Lower leg skin (tissue), 4 donors: ENCODE data around the gene COQ4. TPM values are rescaled to one million over a fixed set of nuclear protein-coding genes. Genes with fewer than 3 reads are reported as not detected.

Experiments
- DNase-seq, 2 donors: peaks; one replicate each; pipeline ENCODE4 v3.0.0-alpha.2; 2019; ENCODE audit warnings: low spot score in 2 of 2
- H3K4me3 ChIP-seq: fragments of 200-600 bp; sonication (generic); 2 replicates; pipeline ENCODE4 v1.5.1; 2017; ENCODE audit warnings: mild to moderate bottlenecking, low read depth; ENCODE audit not compliant: poor library complexity, severe bottlenecking
- CTCF ChIP-seq, 3 donors: fragments of 450-650 bp; IDR thresholded peaks; one replicate each; pipeline ENCODE4 v1.5.1; 2016; ENCODE audit warnings: antibody characterized with exemption in 3 of 3, mild to moderate bottlenecking in 3 of 3, moderate library complexity in 2 of 3
- POLR2A ChIP-seq, 2 donors: fragments of 450-650 bp; IDR thresholded peaks; one replicate each; pipeline ENCODE4 v1.6.1; 2016 to 2017; ENCODE audit warnings: antibody characterized with exemption in 2 of 2, mild to moderate bottlenecking in 1 of 2, moderate library complexity in 1 of 2
- WGBS, 2 donors: methylation state at CpG; one replicate each; pipeline ENCODE4 v1.1.5; 2018; 5-methylcytosine and 5-hydroxymethylcytosine counted together
- intact Hi-C: fragments of 100-400 bp; cut with DNase I; formaldehyde crosslinking; loops from one replicate; pipeline ENCODE4 v1.15.0; 2023; ENCODE audit warnings: low total_unique reads
- total RNA-seq, 4 donors: library from RNA; depleted of rRNA; stranded (reverse); fragments of >200 nt; gene quantifications; one replicate each; pipeline ENCODE4 v1.1.0, GENCODE V29; 2016

The COQ4 gene
- total RNA-seq, 4 donors from 2014 or later: 80.4 to 120 (median 99.4) TPM

- TF ChIP-seq CTCF (IDR thresholded peaks at IDR 0.05) (no peak), POLR2A (IDR thresholded peaks at IDR 0.05) (no peak)
- H3K4me3 ChIP-seq: no peak overlapping the region
- intact Hi-C loops: no loop called here
- WGBS, 2 donors: 64 to 68% methylated on average over 5 of the region's 5 CpGs
- DNase-seq: no peak
Observed at GRCh38 chr9:128375865-128376264, 53.2 kb downstream of the COQ4 start.

GRCh38 chr9:128382261-128382660 is 59.6 kb downstream of the COQ4 start:
- TF ChIP-seq POLR2A (IDR thresholded peaks at IDR 0.05): no peak
- no peak for TF ChIP-seq CTCF (IDR thresholded peaks at IDR 0.05)
- 68 to 69% methylated on average over 6 of the region's 6 CpGs for WGBS, 2 donors
- intact Hi-C loops: no loop called here
- DNase-seq: no peak
- no peak overlapping the region for H3K4me3 ChIP-seq

GRCh38 chr9:128383007-128383753 is 60.5 kb downstream of the COQ4 start:
- intact Hi-C loops: no loop called here
- no peak overlapping the region for H3K4me3 ChIP-seq
- TF ChIP-seq POLR2A (IDR thresholded peaks at IDR 0.05) (no peak), CTCF (IDR thresholded peaks at IDR 0.05) (no peak)
- DNase-seq: no peak
- WGBS, 2 donors: 83% methylated on average over 9 of the region's 9 CpGs

Other genes starting within 250 kb of the COQ4 start
- gene PTGES2, start 195.1 kb upstream of the COQ4 start, total RNA-seq: 10 to 100 TPM; 32.6 to 66.5 (median 56.3) TPM
- 10 to 100 TPM in 2 of 4 donors, 1 to 10 TPM in 2; 3.7 to 33.8 (median 19.1) TPM for gene LCN2, start 173.4 kb upstream of the COQ4 start, total RNA-seq
- gene BBLN, start 162.6 kb upstream of the COQ4 start, total RNA-seq: 100 to 1,000 TPM; 288 to 606 (median 392) TPM
- gene CIZ1, start 131.3 kb upstream of the COQ4 start, total RNA-seq: 100 to 1,000 TPM in 1 of 4 donors, 10 to 100 TPM in 3; 71.6 to 135 (median 83.9) TPM
- 10 to 100 TPM in 1 of 4 donors, 1 to 10 TPM in 3; 6.9 to 11.4 (median 9.0) TPM for gene DNM1, start 119.5 kb upstream of the COQ4 start, total RNA-seq
- gene GOLGA2, start 46.8 kb upstream of the COQ4 start, total RNA-seq: 100 to 1,000 TPM in 3 of 4 donors, 10 to 100 TPM in 1; 81.8 to 123 (median 116) TPM
- gene SWI5, start 46.6 kb upstream of the COQ4 start, total RNA-seq: 10 to 100 TPM; 12.3 to 31.1 (median 24.8) TPM
- 10 to 100 TPM; 10.8 to 13.9 (median 11.5) TPM for gene TRUB2, start 392 bp upstream of the COQ4 start, total RNA-seq
- gene SLC27A4, start 17.7 kb downstream of the COQ4 start, total RNA-seq: 100 to 1,000 TPM in 1 of 4 donors, 10 to 100 TPM in 3; 64.7 to 105 (median 73.3) TPM
- gene URM1, start 48.5 kb downstream of the COQ4 start, total RNA-seq: 10 to 100 TPM; 24.3 to 37.7 (median 31.1) TPM
- gene CERCAM, start 98.0 kb downstream of the COQ4 start, total RNA-seq: 10 to 100 TPM in 1 of 4 donors, 1 to 10 TPM in 3; 5.6 to 21.3 (median 7.3) TPM
- gene ODF2, start 133.2 kb downstream of the COQ4 start, total RNA-seq: 10 to 100 TPM; 15.0 to 22.1 (median 18.0) TPM
- 10 to 100 TPM; 28.6 to 44.3 (median 30.8) TPM for gene GLE1, start 181.9 kb downstream of the COQ4 start, total RNA-seq
- 100 to 1,000 TPM; 223 to 331 (median 293) TPM for gene SPTAN1, start 229.7 kb downstream of the COQ4 start, total RNA-seq